K562 (cell line): ENCODE results near the gene LY6G6F. TPM values are rescaled to one million over a fixed set of nuclear protein-coding genes. Genes with fewer than 3 reads are reported as not detected.

Source experiments
- ARID3A ChIP-seq: IDR thresholded peaks from 2 replicates; pipeline ENCODE4 v1.6.1; 2012; ENCODE audit warnings: low read depth, low read length, improper control_type of control experiment, borderline replicate concordance
- ARNT ChIP-seq, 2 experiments: fragments of 450-650 bp; IDR thresholded peaks; 2 replicates each; pipeline ENCODE4 v1.6.1; 2016; ENCODE audit warnings: mild to moderate bottlenecking in 1 of 2
- FOXK2 ChIP-seq, 2 experiments: fragments of 450-650 bp; IDR thresholded peaks in 1 of 2; conservative IDR thresholded peaks in 1 of 2; 2 replicates each; pipeline ENCODE4 v1.6.1; 2016; ENCODE audit warnings: low read depth in 2 of 2, mild to moderate bottlenecking in 1 of 2
- HDAC1 ChIP-seq, 2 experiments: fragments of 450-650 bp; IDR thresholded peaks; 2 replicates each; pipeline ENCODE4 v1.6.1; 2016 to 2017; ENCODE audit warnings: inconsistent platforms in 1 of 2, mild to moderate bottlenecking in 1 of 2, moderate library complexity in 1 of 2
- KDM4B ChIP-seq, 2 experiments: fragments of 450-650 bp in 1 of 2; sonication (generic) in 1 of 2; IDR thresholded peaks; 2 replicates each; pipeline ENCODE4 v1.6.1; 2016 to 2017; ENCODE audit warnings: borderline replicate concordance in 2 of 2, antibody characterized with exemption in 1 of 2, low read depth in 1 of 2, mild to moderate bottlenecking in 1 of 2
- REST ChIP-seq, 2 experiments: fragments of 450-650 bp; formaldehyde crosslinking in 1 of 2; IDR thresholded peaks; 2 replicates each; pipeline versions ENCODE4 v1.4.0 to v1.6.1; 2014 to 2020; ENCODE audit warnings: mild to moderate bottlenecking in 2 of 2, borderline replicate concordance in 1 of 2, low read depth in 1 of 2
- TSHZ1 ChIP-seq: fragments of 250-450 bp; sonication (Bioruptor Pico); IDR thresholded peaks from 2 replicates; pipeline ENCODE4 v1.4.0; 2020; ENCODE audit warnings: mild to moderate bottlenecking, moderate library complexity
- YY1 ChIP-seq, 3 experiments: IDR thresholded peaks; 2 replicates each; pipeline ENCODE4 v1.6.1; 2011; ENCODE audit warnings: low read length in 2 of 3, mild to moderate bottlenecking in 2 of 3, moderate library complexity in 2 of 3, borderline replicate concordance in 1 of 3, control low read depth in 1 of 3, low read depth in 1 of 3; ENCODE audit not compliant: insufficient read depth in 3 of 3, insufficient replicate concordance in 2 of 3, control insufficient read depth in 1 of 3, insufficient read length in 1 of 3; ENCODE audit errors: extremely low read depth in 1 of 3
- polyA plus RNA-seq, 8 experiments: library from polyadenylated mRNA; depleted of rRNA in 4 of 8; stranded (reverse) in 5 of 8; unstranded in 3 of 8; fragments of >200 nt; fragmentation: Nextera tagmentation in 2 of 8; fragmentation: Illumina TruSeq in 1 of 8; extraction: Ambion mirVana in 2 of 8; extraction: Trizol in 1 of 8; gene quantifications; 2 replicates each; pipeline versions ENCODE4 v1.2.1 to v1.2.3, GENCODE V29; 2011 to 2014; ENCODE audit warnings: inconsistent platforms in 1 of 8, missing spikeins in 1 of 8
- total RNA-seq, 7 experiments: library from RNA; depleted of rRNA in 6 of 7; stranded (reverse); fragments of >200 nt in 6 of 7; fragmentation: Illumina TruSeq in 2 of 7; extraction: Trizol in 2 of 7; gene quantifications; 2 replicates each; pipeline versions ENCODE4 v1.2.1 to v1.2.3, GENCODE V29; 2011 to 2021; ENCODE audit warnings: low replicate concordance in 1 of 7

Gene LY6G6F
- total and polyA plus RNA-seq, 9 of the 15 experiments (the other 6 are each of a cell fraction or from before 2014, with no cell fraction given), result 0.14 to 0.50 (median 0.28) TPM; not detected in 2

- TF ChIP-seq FOXK2 (conservative IDR thresholded peaks at IDR 0.05 in 1 of 2, IDR thresholded peaks at IDR 0.05 in 1 of 2; ENCODE audit: low read depth in 2 of 2) (0 out of 4 replicates have a peak, but pooled peaks of 1 of the 2 experiments have one; percentile 8), HDAC1 (IDR thresholded peaks at IDR 0.05) (peak in 1 of 2 experiments; percentile 74; a peak in 2 of 4 replicates), TSHZ1 (peak; percentile 34; the same call in 1 of the 2 replicates), KDM4B (IDR thresholded peaks at IDR 0.05; ENCODE audit: borderline replicate concordance in 2 of 2, low read depth in 1 of 2) (no peak), ARID3A (peak; percentile 41; the same call in 1 of the 2 replicates), REST (IDR thresholded peaks at IDR 0.05; ENCODE audit: borderline replicate concordance) (peak; percentile 67), REST (CRISPR knock-in tag; IDR thresholded peaks at IDR 0.05; ENCODE audit: low read depth) (peak; percentile 92), YY1 (IDR thresholded peaks at IDR 0.05; ENCODE audit: borderline replicate concordance in 1 of 3, control insufficient read depth in 1 of 3, extremely low read depth in 1 of 3, insufficient read depth in 3 of 3, insufficient read length in 1 of 3, insufficient replicate concordance in 2 of 3, low read depth in 1 of 3, low read length in 2 of 3) (peak in 2 of 3 experiments; percentile 80 to 85), ARNT (IDR thresholded peaks at IDR 0.05) (peak in 1 of 2 experiments; percentile 62; a peak in 1 of 4 replicates)
Measured at GRCh38 chr6:31660381-31661261, 46.0 kb upstream of the LY6G6F start, which contains the start of gene C6orf47 (continued).
